CD14-positive monocyte (primary cell): ENCODE data around the gene HOXB1. TPM values are rescaled to one million over a fixed set of nuclear protein-coding genes. Genes with fewer than 3 reads are reported as not detected.
A peak's percentile ranks its signal among the peaks of the same experiment; 100 is the strongest.

ENCODE experiments used
- DNase-seq, 3 donors: peaks; one replicate each; pipeline ENCODE4 v3.0.0-alpha.2; 2011 to 2022
- H2AFZ ChIP-seq: 2 replicates; pipeline ENCODE4 v1.6.0; 2012; ENCODE audit warnings: mild to moderate bottlenecking, low read depth, low read length, inconsistent platforms; ENCODE audit not compliant: insufficient read depth, poor library complexity, severe bottlenecking
- H3K27ac ChIP-seq, 2 donors: 1 replicate in 1 of 2; 2 replicates in 1 of 2; pipeline ENCODE4 v1.5.1; 2012 to 2013; ENCODE audit warnings: low read length in 2 of 2, control low read depth in 1 of 2, inconsistent platforms in 1 of 2, low read depth in 1 of 2, mild to moderate bottlenecking in 1 of 2
- H3K27me3 ChIP-seq, 2 donors: one replicate each; pipeline versions ENCODE4 v1.6.0 to v1.6.1; 2011 to 2013; ENCODE audit warnings: low read length in 2 of 2; ENCODE audit not compliant: control insufficient read depth in 2 of 2, insufficient read depth in 2 of 2
- H3K36me3 ChIP-seq, 2 donors: replicated peaks in 1 of 2; 1 replicate in 1 of 2; 2 replicates in 1 of 2; pipeline versions ENCODE4 v1.5.1 to v1.6.1; 2012 to 2013; ENCODE audit warnings: low read length in 2 of 2, control low read depth in 1 of 2, inconsistent platforms in 1 of 2, mild to moderate bottlenecking in 1 of 2; ENCODE audit not compliant: insufficient read depth in 2 of 2, control insufficient read depth in 1 of 2
- H3K4me1 ChIP-seq, 2 donors: 1 replicate in 1 of 2; 2 replicates in 1 of 2; pipeline versions ENCODE4 v1.5.1 to v1.6.1; 2012 to 2013; ENCODE audit warnings: low read length in 2 of 2, control low read depth in 1 of 2, inconsistent platforms in 1 of 2, mild to moderate bottlenecking in 1 of 2, moderate library complexity in 1 of 2; ENCODE audit not compliant: insufficient read depth in 2 of 2, control insufficient read depth in 1 of 2
- H3K4me2 ChIP-seq: replicated peaks from 2 replicates; pipeline ENCODE3; 2012; ENCODE audit warnings: low read length, moderate library complexity, mild to moderate bottlenecking; ENCODE audit not compliant: poor library complexity, severe bottlenecking; ENCODE audit errors: extremely low read depth
- H3K4me3 ChIP-seq, 3 experiments: fragments of 200-600 bp in 1 of 3; sonication (generic) in 1 of 3; replicated peaks in 1 of 3; 1 replicate in 2 of 3; 2 replicates in 1 of 3; pipeline ENCODE4 v1.5.1; 2011 to 2013; ENCODE audit warnings: low read length in 3 of 3, mild to moderate bottlenecking in 3 of 3, control low read depth in 2 of 3, low read depth in 2 of 3, inconsistent platforms in 1 of 3, moderate library complexity in 1 of 3
- H3K79me2 ChIP-seq: 2 replicates; pipeline ENCODE4 v1.6.0; 2012; ENCODE audit warnings: mild to moderate bottlenecking, control low read depth, inconsistent platforms, low read length, moderate library complexity; ENCODE audit not compliant: insufficient read depth
- H3K9ac ChIP-seq: 2 replicates; pipeline ENCODE4 v1.6.0; 2017; ENCODE audit warnings: low read length, mild to moderate bottlenecking; ENCODE audit not compliant: insufficient read depth, poor library complexity, severe bottlenecking
- H3K9me3 ChIP-seq, 2 donors: replicated peaks in 1 of 2; 1 replicate in 1 of 2; 2 replicates in 1 of 2; pipeline versions ENCODE4 v1.5.1 to v1.6.1; 2012 to 2013; ENCODE audit warnings: low read length in 2 of 2, control low read depth in 1 of 2; ENCODE audit not compliant: control insufficient read depth in 1 of 2, insufficient read depth in 1 of 2
- H4K20me1 ChIP-seq: 2 replicates; pipeline ENCODE4 v1.6.0; 2012; ENCODE audit warnings: mild to moderate bottlenecking, low read length, control low read depth, moderate library complexity; ENCODE audit not compliant: insufficient read depth
- H3K27ac Mint-ChIP-seq, 7 donors: one replicate each; pipeline ENCODE4 v1.8.0; 2020; ENCODE audit warnings: mild to moderate bottlenecking in 7 of 7, mixed read lengths in 7 of 7, moderate library complexity in 6 of 7, inconsistent platforms in 2 of 7
- H3K27me3 Mint-ChIP-seq, 3 donors: one replicate each; pipeline ENCODE4 v1.8.0; 2021 to 2022; ENCODE audit warnings: low read depth in 3 of 3, mild to moderate bottlenecking in 3 of 3, mixed read lengths in 3 of 3, moderate library complexity in 3 of 3, inconsistent platforms in 1 of 3
- H3K36me3 Mint-ChIP-seq, 2 donors: one replicate each; pipeline ENCODE4 v1.8.0; 2020; ENCODE audit warnings: mixed read lengths in 2 of 2, inconsistent platforms in 1 of 2, mild to moderate bottlenecking in 1 of 2
- H3K4me1 Mint-ChIP-seq: one replicate; pipeline ENCODE4 v1.8.0; 2020; ENCODE audit warnings: mild to moderate bottlenecking, mixed read lengths
- H3K4me3 Mint-ChIP-seq, 2 donors: one replicate each; pipeline ENCODE4 v1.8.0; 2020; ENCODE audit warnings: mild to moderate bottlenecking in 2 of 2, mixed read lengths in 2 of 2, moderate library complexity in 1 of 2
- H3K9me3 Mint-ChIP-seq, 7 donors: one replicate each; pipeline ENCODE4 v1.8.0; 2020 to 2022; ENCODE audit warnings: mixed read lengths in 7 of 7, mild to moderate bottlenecking in 6 of 7, moderate library complexity in 6 of 7, inconsistent platforms in 2 of 7
- CTCF ChIP-seq: fragments of 200-600 bp; IDR thresholded peaks from one replicate; pipeline ENCODE4 v1.8.0; 2022; ENCODE audit warnings: antibody characterized with exemption, mild to moderate bottlenecking
- WGBS: methylation state at CpG from one replicate; pipeline ENCODE4 v1.1.5; 2013; ENCODE audit warnings: missing lambda C conversion rate; ENCODE audit not compliant: insufficient coverage; 5-methylcytosine and 5-hydroxymethylcytosine counted together
- intact Hi-C, 2 donors: fragments of 100-400 bp; cut with micrococcal nuclease; formaldehyde crosslinking; loops; one replicate each; pipeline versions ENCODE4 v1.15.0 to v1.15.1; 2023
- polyA plus RNA-seq, 3 donors: library from polyadenylated mRNA; depleted of rRNA in 1 of 3; unstranded in 2 of 3; stranded (reverse) in 1 of 3; fragments of 300-500 nt in 2 of 3; fragments of >200 nt in 1 of 3; fragmentation: Illumina TruSeq in 2 of 3; gene quantifications; 1 replicate in 2 of 3; 2 replicates in 1 of 3; pipeline ENCODE4 v1.2.3, GENCODE V29; 2012 to 2021

Gene HOXB1
- polyA plus RNA-seq, 3 donors = not detected

- H3K27me3 ChIP-seq = peaks cover 10 to 17% of the 10 kb centered on the region in 2 donors
- H3K79me2 ChIP-seq = no peaks in the 10 kb centered on the region
- H3K4me3 ChIP-seq = no peak overlapping the region
- no peaks in the 10 kb centered on the region for H3K36me3 ChIP-seq
- H3K27ac ChIP-seq = no peak overlapping the region
- no peaks in the 10 kb centered on the region for H3K9me3 ChIP-seq
- H3K4me3 Mint-ChIP-seq = no peak overlapping the region
- H3K36me3 Mint-ChIP-seq = no peaks in the 10 kb centered on the region
- no peaks in the 10 kb centered on the region for H3K4me1 ChIP-seq
- H3K27me3 Mint-ChIP-seq = peaks cover 11 to 45% (median 23%) of the 10 kb centered on the region in 3 donors
- TF ChIP-seq CTCF = no peak
- H4K20me1 ChIP-seq = no peaks in the 10 kb centered on the region
- DNase-seq = no peak
- no peaks in the 10 kb centered on the region for H3K4me1 Mint-ChIP-seq
- peaks cover 0 to 1% (median 0%) of the 10 kb centered on the region in 7 donors for H3K9me3 Mint-ChIP-seq
- no peak overlapping the region for H3K4me2 ChIP-seq
- WGBS = no CpG with 5 or more reads among the region's 3 CpGs
- H2AFZ ChIP-seq = no peak overlapping the region
- H3K9ac ChIP-seq = no peak overlapping the region
- intact Hi-C loops = no loop called here
- peak overlapping the region in 1 of 7 donors; percentile 33 for H3K27ac Mint-ChIP-seq
Measured at GRCh38 chr17:48499248-48499647, 31.6 kb downstream of the HOXB1 start.

DNA sequence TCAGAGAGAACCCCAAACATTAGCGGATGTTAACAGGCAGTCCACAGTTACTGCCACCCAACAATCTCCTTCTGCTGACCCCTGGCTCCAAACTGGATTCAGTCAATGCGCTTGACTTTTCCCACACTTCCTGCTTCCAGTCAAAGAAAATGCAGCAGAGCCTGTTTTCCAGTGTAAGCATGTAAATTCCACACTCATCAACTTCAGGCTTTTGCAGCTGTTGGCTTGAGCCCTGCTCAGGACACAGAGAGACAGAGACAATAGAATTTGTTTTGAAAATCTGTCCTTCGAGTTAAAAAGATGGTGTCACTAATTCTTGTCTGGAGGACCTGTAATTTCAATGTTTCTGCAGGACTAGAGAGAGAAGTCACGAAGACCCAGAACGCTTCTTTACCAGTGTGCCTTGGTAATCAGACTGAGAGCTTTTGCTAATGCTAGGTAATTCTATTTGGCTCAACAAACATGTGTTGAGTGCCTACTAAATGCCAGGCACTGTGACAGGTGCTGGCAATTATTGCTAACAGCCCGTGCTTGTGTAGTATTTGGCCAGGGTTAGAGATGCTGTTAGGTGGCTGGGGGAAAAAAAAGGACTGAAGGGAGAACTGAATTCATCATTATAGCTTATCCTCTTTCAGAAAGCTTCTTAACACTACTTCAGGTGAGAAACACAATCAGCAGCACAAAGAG, 32.5 kb downstream of the HOXB1 start:
- no peak overlapping the region for H3K4me2 ChIP-seq

More for the DNA sequence above, 32.5 kb downstream of the HOXB1 start:
- 91% methylated on average over 4 of the region's 6 CpGs for WGBS
- no peak overlapping the region for H3K27ac Mint-ChIP-seq
- no peaks in the 10 kb centered on the region for H3K36me3 Mint-ChIP-seq
- intact Hi-C loops = no loop called here
- Histone ChIP-seq H3K36me3 (no peaks in the 10 kb centered on the region), H3K27me3 (peaks cover 12 to 27% of the 10 kb centered on the region in 2 donors), H3K27ac (no peak overlapping the region), H3K9me3 (no peaks in the 10 kb centered on the region), H3K9ac (no peak overlapping the region), H2AFZ (no peak overlapping the region), H3K4me3 (no peak overlapping the region), H3K79me2 (no peaks in the 10 kb centered on the region), H3K4me1 (no peaks in the 10 kb centered on the region), H4K20me1 (no peaks in the 10 kb centered on the region)
- H3K4me1 Mint-ChIP-seq = no peaks in the 10 kb centered on the region
- peaks cover 0 to 2% (median 0%) of the 10 kb centered on the region in 7 donors for H3K9me3 Mint-ChIP-seq
- no peak for DNase-seq
- H3K4me3 Mint-ChIP-seq = no peak overlapping the region
- peaks cover 18 to 49% (median 28%) of the 10 kb centered on the region in 3 donors for H3K27me3 Mint-ChIP-seq
- no peak for TF ChIP-seq CTCF
